Neuronal stem cell (in vitro differentiated cells): ENCODE results near the gene SLC6A17.

Experiments used
- DNase-seq: peaks from one replicate; pipeline ENCODE4 v3.0.0-alpha.2; 2013; ENCODE audit warnings: low spot score
- H2AFZ ChIP-seq: one replicate; pipeline ENCODE4 v1.6.1; 2013; ENCODE audit warnings: mild to moderate bottlenecking, low read length, inconsistent platforms
- H2AK5ac ChIP-seq: 2 replicates; pipeline ENCODE4 v1.6.1; 2013; ENCODE audit warnings: low read depth, mild to moderate bottlenecking, inconsistent platforms, low read length, moderate library complexity, mixed read lengths
- H2BK120ac ChIP-seq: 2 replicates; pipeline ENCODE4 v1.6.1; 2013; ENCODE audit warnings: low read depth, mild to moderate bottlenecking, inconsistent platforms, low read length, moderate library complexity, mixed read lengths
- H2BK12ac ChIP-seq: one replicate; pipeline ENCODE4 v1.6.1; 2013; ENCODE audit warnings: low read length, inconsistent platforms
- H2BK15ac ChIP-seq: 2 replicates; pipeline ENCODE4 v1.6.1; 2013; ENCODE audit warnings: mild to moderate bottlenecking, low read length, inconsistent platforms, mixed read lengths
- H2BK5ac ChIP-seq: one replicate; pipeline ENCODE4 v1.6.1; 2013; ENCODE audit warnings: inconsistent platforms, mild to moderate bottlenecking, low read length, moderate library complexity
- H3K14ac ChIP-seq: one replicate; pipeline ENCODE4 v1.6.1; 2013; ENCODE audit warnings: low read length, inconsistent platforms
- H3K18ac ChIP-seq: 2 replicates; pipeline ENCODE4 v1.6.1; 2013; ENCODE audit warnings: low read length, inconsistent platforms
- H3K23ac ChIP-seq: 2 replicates; pipeline ENCODE4 v1.6.1; 2013; ENCODE audit warnings: low read depth, mild to moderate bottlenecking, mixed read lengths, low read length, inconsistent platforms; ENCODE audit not compliant: poor library complexity
- H3K27ac ChIP-seq: replicated peaks from 3 replicates; pipeline ENCODE4 v1.5.1; 2013; ENCODE audit warnings: low read length, inconsistent platforms
- H3K27me3 ChIP-seq, 3 experiments: 2 replicates each; pipeline ENCODE4 v1.6.1; 2013; ENCODE audit warnings: low read length in 3 of 3, mild to moderate bottlenecking in 2 of 3, inconsistent platforms in 1 of 3, low read depth in 1 of 3, mixed read lengths in 1 of 3, moderate library complexity in 1 of 3; ENCODE audit not compliant: control insufficient read depth in 3 of 3, insufficient read depth in 3 of 3
- H3K36me3 ChIP-seq, 2 donors: replicated peaks in 1 of 2; 2 replicates each; pipeline ENCODE4 v1.6.1; 2013; ENCODE audit warnings: low read length in 2 of 2; ENCODE audit not compliant: control insufficient read depth in 2 of 2, insufficient read depth in 2 of 2
- H3K4ac ChIP-seq: 2 replicates; pipeline ENCODE4 v1.6.1; 2013; ENCODE audit warnings: inconsistent platforms, mild to moderate bottlenecking, low read length, moderate library complexity
- H3K4me1 ChIP-seq, 2 donors: 1 replicate in 1 of 2; 2 replicates in 1 of 2; pipeline ENCODE4 v1.6.1; 2013; ENCODE audit warnings: low read length in 2 of 2, low read depth in 1 of 2; ENCODE audit not compliant: control insufficient read depth in 2 of 2, insufficient read depth in 1 of 2
- H3K4me2 ChIP-seq: one replicate; pipeline ENCODE4 v1.6.1; 2013; ENCODE audit warnings: mild to moderate bottlenecking, low read length, inconsistent platforms; ENCODE audit not compliant: insufficient read depth, poor library complexity, severe bottlenecking
- H3K4me3 ChIP-seq, 2 donors: 2 replicates each; pipeline ENCODE4 v1.5.1; 2013; ENCODE audit warnings: low read length in 2 of 2, mild to moderate bottlenecking in 2 of 2, inconsistent platforms in 1 of 2, moderate library complexity in 1 of 2
- H3K79me1 ChIP-seq: one replicate; pipeline ENCODE4 v1.6.1; 2013; ENCODE audit warnings: low read depth, mild to moderate bottlenecking, inconsistent platforms, low read length, moderate library complexity
- H3K9ac ChIP-seq: one replicate; pipeline ENCODE4 v1.6.1; 2013; ENCODE audit warnings: mild to moderate bottlenecking, low read depth, low read length, inconsistent platforms; ENCODE audit not compliant: poor library complexity
- H3K9me3 ChIP-seq, 2 donors: replicated peaks in 1 of 2; 2 replicates each; pipeline versions ENCODE3 to v1.6.1; 2013; ENCODE audit warnings: low read length in 2 of 2, mild to moderate bottlenecking in 2 of 2, inconsistent platforms in 1 of 2, low read depth in 1 of 2, mixed read lengths in 1 of 2, moderate library complexity in 1 of 2; ENCODE audit not compliant: control insufficient read depth in 2 of 2, insufficient read depth in 1 of 2
- H4K8ac ChIP-seq: one replicate; pipeline ENCODE4 v1.6.1; 2013; ENCODE audit warnings: low read depth, mild to moderate bottlenecking, inconsistent platforms, low read length, moderate library complexity
- H4K91ac ChIP-seq: one replicate; pipeline ENCODE4 v1.6.1; 2013; ENCODE audit warnings: low read length, low read depth, mild to moderate bottlenecking, inconsistent platforms; ENCODE audit not compliant: poor library complexity
- WGBS, 2 donors: extraction: QIAGEN DNeasy Blood & Tissue Kit; methylation state at CpG; one replicate each; pipeline ENCODE4 v1.1.7; 2013; ENCODE audit warnings: missing lambda C conversion rate in 2 of 2, mixed read lengths in 1 of 2; ENCODE audit not compliant: insufficient read length in 2 of 2, insufficient replicate concordance in 1 of 2; ENCODE audit errors: extremely low coverage in 2 of 2; 5-methylcytosine and 5-hydroxymethylcytosine counted together

Gene SLC6A17

GRCh38 chr1:110220324-110220723, 70.0 kb downstream of the SLC6A17 start:
- Histone ChIP-seq H4K8ac (no peak overlapping the region), H3K4me1 (no peaks in the 10 kb centered on the region), H2AFZ (no peak overlapping the region), H3K4me2 (no peak overlapping the region), H3K18ac (no peak overlapping the region), H2BK12ac (no peak overlapping the region), H3K4ac (no peak overlapping the region), H4K91ac (no peak overlapping the region), H2BK120ac (no peak overlapping the region), H3K9ac (no peak overlapping the region), H2AK5ac (no peak overlapping the region), H3K9me3 (no peaks in the 10 kb centered on the region), H3K36me3 (no peaks in the 10 kb centered on the region), H2BK15ac (no peak overlapping the region), H3K23ac (no peak overlapping the region), H3K14ac (no peak overlapping the region), H3K79me1 (no peaks in the 10 kb centered on the region), H3K27me3 (peaks cover 0 to 23% (median 0%) of the 10 kb centered on the region in 3 experiments), H3K4me3 (no peak overlapping the region), H2BK5ac (no peak overlapping the region), H3K27ac (no peak overlapping the region)
- no CpG with 5 or more reads among the region's 5 CpGs for WGBS, 2 donors
- no peak for DNase-seq

GRCh38 chr1:110221119-110221518, 70.8 kb downstream of the SLC6A17 start:
- no CpG with 5 or more reads among the region's 4 CpGs for WGBS, 2 donors
- H3K79me1 ChIP-seq = no peaks in the 10 kb centered on the region
- DNase-seq = no peak

GRCh38 chr1:110223127-110223526, 72.8 kb downstream of the SLC6A17 start:
- Histone ChIP-seq H3K9ac (peak overlapping the region; percentile 61), H3K4me2 (no peak overlapping the region), H4K91ac (no peak overlapping the region), H3K27me3 (peaks cover 0 to 9% (median 0%) of the 10 kb centered on the region in 3 experiments), H3K79me1 (no peaks in the 10 kb centered on the region), H3K4ac (no peak overlapping the region), H3K36me3 (no peaks in the 10 kb centered on the region), H2BK120ac (no peak overlapping the region), H2AFZ (no peak overlapping the region), H2AK5ac (no peak overlapping the region), H2BK12ac (no peak overlapping the region), H3K4me1 (peaks cover 0 to 3% of the 10 kb centered on the region in 2 donors), H3K23ac (peak overlapping the region; percentile 87), H3K9me3 (peaks cover 0 to 2% of the 10 kb centered on the region in 2 donors), H4K8ac (peak overlapping the region; percentile 94), H3K4me3 (peak overlapping the region in 1 of 2 donors; percentile 61), H2BK5ac (no peak overlapping the region), H3K27ac (no peak overlapping the region), H3K18ac (peak overlapping the region; percentile 8), H3K14ac (no peak overlapping the region), H2BK15ac (no peak overlapping the region)
- no peak for DNase-seq
- no CpG with 5 or more reads among the region's 27 CpGs for WGBS, 2 donors

More at GRCh38 chr1:110221119-110221518, 70.8 kb downstream of the SLC6A17 start:
- no peak overlapping the region for H2BK5ac ChIP-seq
- H3K36me3 ChIP-seq = no peaks in the 10 kb centered on the region
- H3K18ac ChIP-seq = no peak overlapping the region
- no peak overlapping the region for H3K4me2 ChIP-seq
- H2BK120ac ChIP-seq = no peak overlapping the region
- H3K4me3 ChIP-seq = no peak overlapping the region
- no peak overlapping the region for H3K27ac ChIP-seq
- no peak overlapping the region for H3K4ac ChIP-seq
- H2AK5ac ChIP-seq = no peak overlapping the region
- no peak overlapping the region for H4K91ac ChIP-seq
- H3K4me1 ChIP-seq = no peaks in the 10 kb centered on the region
- H4K8ac ChIP-seq = no peak overlapping the region
- H3K27me3 ChIP-seq = peaks cover 0 to 15% (median 0%) of the 10 kb centered on the region in 3 experiments
- H3K9me3 ChIP-seq = no peaks in the 10 kb centered on the region
- H2BK15ac ChIP-seq = no peak overlapping the region
- H3K23ac ChIP-seq = no peak overlapping the region
- no peak overlapping the region for H2AFZ ChIP-seq
- H3K9ac ChIP-seq = no peak overlapping the region
- H2BK12ac ChIP-seq = no peak overlapping the region
- no peak overlapping the region for H3K14ac ChIP-seq

DNA sequence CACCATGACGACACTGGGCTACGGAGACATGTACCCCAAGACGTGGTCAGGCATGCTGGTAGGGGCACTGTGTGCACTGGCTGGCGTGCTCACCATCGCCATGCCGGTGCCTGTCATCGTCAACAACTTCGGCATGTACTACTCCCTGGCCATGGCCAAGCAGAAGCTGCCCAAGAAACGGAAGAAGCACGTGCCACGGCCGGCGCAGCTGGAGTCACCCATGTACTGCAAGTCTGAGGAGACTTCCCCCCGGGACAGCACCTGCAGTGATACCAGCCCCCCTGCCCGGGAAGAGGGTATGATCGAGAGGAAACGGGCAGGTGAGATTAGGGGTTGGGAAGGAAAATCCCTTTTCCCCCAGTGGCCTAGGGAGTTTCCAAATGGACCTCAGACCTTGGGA, 73.3 kb downstream of the SLC6A17 start:
- H3K4me1 ChIP-seq = peaks cover 0 to 3% of the 10 kb centered on the region in 2 donors
- peaks cover 0 to 2% of the 10 kb centered on the region in 2 donors for H3K9me3 ChIP-seq
- peaks cover 0 to 9% (median 0%) of the 10 kb centered on the region in 3 experiments for H3K27me3 ChIP-seq
- H3K79me1 ChIP-seq = no peaks in the 10 kb centered on the region
- no peak overlapping the region for H3K4me3 ChIP-seq
- no peak overlapping the region for H2BK15ac ChIP-seq
- no peak overlapping the region for H3K14ac ChIP-seq
- no peak overlapping the region for H3K18ac ChIP-seq
- H3K36me3 ChIP-seq = no peaks in the 10 kb centered on the region
- H3K9ac ChIP-seq = no peak overlapping the region
- DNase-seq = no peak
- WGBS, 2 donors = no CpG with 5 or more reads among the region's 17 CpGs
- peak overlapping the region; percentile 87 for H3K23ac ChIP-seq
- no peak overlapping the region for H3K4me2 ChIP-seq
- H2BK5ac ChIP-seq = no peak overlapping the region
- H4K8ac ChIP-seq = no peak overlapping the region
- no peak overlapping the region for H2AK5ac ChIP-seq
- no peak overlapping the region for H2AFZ ChIP-seq
- no peak overlapping the region for H3K27ac ChIP-seq
- no peak overlapping the region for H2BK12ac ChIP-seq
- H2BK120ac ChIP-seq = no peak overlapping the region
- H3K4ac ChIP-seq = no peak overlapping the region
- H4K91ac ChIP-seq = no peak overlapping the region
